GM12873 (cell line): ENCODE data around the gene IKBKE.

Source experiments
- TF ChIP-seq, protein P1 (sequence below): IDR thresholded peaks from 2 replicates; pipeline ENCODE4 v1.5.1; 2012; ENCODE audit warnings: low read depth, mild to moderate bottlenecking, moderate library complexity, low read length, control low read depth; ENCODE audit not compliant: insufficient read depth; ENCODE audit errors: missing control alignments

The IKBKE gene

DNA sequence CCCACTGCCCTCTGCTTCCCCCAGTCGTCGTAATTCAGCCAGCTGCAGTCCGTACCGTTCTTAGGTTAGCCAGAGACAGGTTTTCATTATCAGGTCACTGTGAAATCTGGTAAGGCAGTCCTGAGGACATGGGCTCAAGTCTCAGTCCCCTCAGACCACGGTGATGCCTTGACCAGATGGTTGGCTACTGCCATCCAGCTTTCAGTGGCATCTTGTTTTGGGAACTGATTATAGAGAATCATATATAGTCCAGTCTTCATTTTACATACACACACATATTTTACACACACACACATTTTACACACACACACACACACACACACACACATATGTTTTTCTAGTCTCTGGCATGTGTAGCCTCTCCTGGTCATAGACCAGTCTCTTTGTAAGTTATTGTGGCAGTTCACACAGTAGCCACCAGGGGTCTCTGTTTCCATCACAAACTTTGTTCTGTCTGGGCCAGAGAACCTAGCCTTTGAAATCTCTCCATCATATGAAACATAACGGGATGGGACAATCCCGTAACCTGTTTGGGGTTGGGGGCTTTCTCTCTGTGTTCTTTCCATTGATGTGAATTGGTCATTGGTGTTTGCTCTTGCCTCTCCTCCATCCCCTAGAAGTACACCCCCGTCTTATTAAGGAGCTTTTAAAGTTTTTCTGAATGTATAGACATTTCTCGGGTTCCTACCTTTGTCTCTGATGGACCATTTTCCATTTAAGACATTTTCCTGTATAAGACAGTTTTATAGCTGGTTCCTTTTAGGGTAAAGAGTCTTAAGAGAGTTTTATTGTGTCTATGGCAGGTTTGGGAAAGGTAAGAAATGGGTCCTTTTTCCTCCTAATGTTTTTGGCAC, 8.4 kb upstream of the IKBKE start:
- TF ChIP-seq, protein P1, sequence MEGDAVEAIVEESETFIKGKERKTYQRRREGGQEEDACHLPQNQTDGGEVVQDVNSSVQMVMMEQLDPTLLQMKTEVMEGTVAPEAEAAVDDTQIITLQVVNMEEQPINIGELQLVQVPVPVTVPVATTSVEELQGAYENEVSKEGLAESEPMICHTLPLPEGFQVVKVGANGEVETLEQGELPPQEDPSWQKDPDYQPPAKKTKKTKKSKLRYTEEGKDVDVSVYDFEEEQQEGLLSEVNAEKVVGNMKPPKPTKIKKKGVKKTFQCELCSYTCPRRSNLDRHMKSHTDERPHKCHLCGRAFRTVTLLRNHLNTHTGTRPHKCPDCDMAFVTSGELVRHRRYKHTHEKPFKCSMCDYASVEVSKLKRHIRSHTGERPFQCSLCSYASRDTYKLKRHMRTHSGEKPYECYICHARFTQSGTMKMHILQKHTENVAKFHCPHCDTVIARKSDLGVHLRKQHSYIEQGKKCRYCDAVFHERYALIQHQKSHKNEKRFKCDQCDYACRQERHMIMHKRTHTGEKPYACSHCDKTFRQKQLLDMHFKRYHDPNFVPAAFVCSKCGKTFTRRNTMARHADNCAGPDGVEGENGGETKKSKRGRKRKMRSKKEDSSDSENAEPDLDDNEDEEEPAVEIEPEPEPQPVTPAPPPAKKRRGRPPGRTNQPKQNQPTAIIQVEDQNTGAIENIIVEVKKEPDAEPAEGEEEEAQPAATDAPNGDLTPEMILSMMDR = peak; percentile 88

DNA sequence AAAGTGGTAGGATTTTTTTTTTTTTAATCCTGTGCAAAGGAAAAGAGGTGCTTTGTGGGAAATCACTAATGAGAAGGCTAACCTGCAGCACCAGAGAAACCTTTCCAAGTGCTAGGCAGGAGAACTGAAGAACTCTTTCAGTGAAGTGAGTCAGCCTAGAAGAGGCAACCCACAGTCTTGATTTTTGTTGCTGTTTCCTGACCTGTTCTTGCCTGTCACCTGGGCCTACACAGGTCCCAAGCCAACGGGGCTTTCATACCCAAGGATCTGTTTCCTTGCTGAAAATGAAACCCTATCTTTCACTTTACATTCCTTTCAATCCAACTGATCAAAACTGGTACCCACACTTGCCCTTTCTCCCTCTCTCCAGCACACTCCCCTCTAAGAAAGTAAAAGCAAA, 7.1 kb upstream of the IKBKE start:
- TF ChIP-seq, protein P1 = no peak

DNA sequence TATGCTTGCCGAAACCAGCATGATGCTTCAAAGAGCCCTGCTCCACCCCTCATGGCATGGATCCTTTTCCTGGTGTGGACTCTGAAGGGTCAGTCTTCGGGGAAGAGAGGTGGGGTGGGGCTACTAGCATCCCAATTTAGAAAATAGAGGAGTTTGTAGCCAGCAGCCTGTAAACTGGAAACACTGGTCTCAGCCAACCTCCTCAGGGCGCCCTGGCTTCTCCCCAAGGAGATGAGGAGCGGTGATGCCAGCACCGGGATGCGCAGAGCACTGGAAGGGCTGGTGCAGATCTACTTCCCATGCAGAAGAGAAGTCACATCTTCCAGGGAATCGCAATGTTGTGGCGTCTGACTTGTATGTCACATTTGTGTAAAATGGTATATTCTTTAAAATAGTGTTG, 6.4 kb upstream of the IKBKE start:
- TF ChIP-seq, protein P1 = no peak

DNA sequence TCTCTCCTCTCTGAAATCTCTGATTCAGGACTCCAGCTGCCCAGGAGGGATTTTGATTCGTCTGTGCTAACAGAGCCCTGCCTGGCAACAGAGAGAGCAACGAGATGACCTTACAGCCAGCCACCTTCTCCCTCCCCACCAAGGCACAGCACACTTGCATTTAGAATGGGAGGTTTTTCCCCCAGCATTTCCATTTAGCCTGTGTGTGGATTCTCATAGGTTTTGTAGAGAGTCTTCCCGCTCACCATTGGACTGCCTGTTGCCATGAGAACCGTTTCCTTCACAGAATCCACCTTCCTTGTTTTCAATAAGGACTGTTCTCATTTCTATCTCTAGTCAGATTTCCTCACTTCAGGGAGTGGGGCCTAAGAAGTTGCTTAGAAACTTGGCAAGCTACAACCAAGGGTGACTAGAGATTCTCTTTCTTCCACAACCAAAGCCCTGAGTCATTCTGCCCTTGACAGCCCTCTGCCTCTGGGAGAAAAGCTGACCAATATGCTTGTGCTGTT, 5.8 kb upstream of the IKBKE start:
- TF ChIP-seq, protein P1 = no peak

DNA sequence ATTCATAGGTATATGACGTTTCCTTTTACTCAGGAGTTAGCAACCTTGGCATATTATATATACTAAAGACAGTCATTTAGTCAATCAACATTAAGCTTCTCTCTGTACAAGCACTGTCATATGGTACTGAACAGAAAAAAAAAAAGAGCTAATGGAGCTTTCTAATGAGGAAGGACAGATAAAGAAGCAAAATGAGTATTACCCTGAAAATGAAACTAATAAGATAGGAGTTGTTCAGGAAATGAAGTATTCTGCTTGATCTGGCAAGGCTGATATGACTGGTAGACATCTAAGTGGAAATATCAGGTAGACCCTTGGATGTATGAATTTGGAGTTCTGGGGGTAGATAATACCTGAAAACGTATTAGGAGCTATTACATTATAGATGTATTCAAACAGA, 4.3 kb upstream of the IKBKE start:
- TF ChIP-seq, protein P1 = no peak

DNA sequence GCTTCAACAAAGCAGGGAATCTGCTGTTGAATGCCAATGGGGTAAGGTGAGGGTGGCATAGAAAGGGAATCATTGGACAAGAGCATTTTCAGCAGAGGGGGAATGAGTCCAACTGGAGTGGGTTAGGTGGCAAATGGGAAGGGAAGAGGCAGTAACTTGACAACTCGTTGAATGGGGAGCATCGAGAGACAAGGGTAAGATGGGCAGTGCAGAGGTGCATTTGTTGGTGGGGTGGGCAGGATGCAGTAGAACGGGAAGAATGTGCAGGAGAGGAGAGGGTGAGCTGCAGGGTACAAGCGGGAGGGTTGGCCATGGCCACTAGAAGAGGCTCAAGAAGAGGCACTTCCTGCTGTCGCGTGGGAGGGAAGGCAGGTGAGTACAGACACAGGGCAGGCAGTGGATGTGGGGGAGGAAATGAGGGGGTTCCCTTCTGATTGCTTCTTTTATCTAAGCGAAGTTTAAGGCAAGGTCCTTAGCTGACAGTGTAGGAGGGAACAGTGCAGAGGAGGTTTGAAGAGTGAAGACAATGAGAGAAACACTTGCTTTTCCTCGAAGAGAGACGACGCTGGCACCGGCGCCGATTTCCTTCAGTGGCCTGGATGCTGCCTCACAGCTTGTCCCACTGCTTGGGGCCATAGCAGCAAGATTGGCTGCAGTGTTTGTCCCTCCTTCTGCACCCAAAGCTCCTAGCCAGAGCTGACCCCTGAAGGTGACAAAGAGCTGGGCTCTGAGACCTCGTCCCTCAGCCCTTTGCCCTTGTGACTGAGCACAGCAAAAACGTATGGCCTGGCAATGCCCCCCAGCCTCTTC, 3.2 kb upstream of the IKBKE start:
- TF ChIP-seq, protein P1 = no peak

DNA sequence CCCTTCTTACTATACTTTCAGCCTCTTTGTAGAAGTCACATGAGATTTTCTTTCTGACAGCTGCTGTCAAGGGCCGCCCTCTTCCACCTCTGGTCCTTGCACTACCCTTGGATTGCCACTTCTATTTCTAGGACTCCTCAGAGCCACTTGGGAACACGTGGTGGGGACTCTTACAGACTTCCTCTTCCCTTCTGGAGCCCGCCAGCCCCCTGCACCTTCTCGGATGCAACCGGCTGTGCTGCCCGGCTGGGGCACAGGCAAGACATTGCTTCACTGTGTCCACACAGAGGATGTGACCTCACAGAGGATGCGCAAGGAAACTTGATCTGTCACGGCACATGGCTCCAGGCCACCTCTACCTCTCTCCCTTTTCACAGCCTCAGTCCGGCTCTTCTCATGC, 2.4 kb upstream of the IKBKE start:
- TF ChIP-seq, protein P1 = no peak
